CD4-positive, alpha-beta T cell treated with Interleukin-6 for 4 hours (primary cell): ENCODE data around the gene ZNF865.
A peak's percentile ranks its signal among the peaks of the same experiment; 100 is the strongest.

Experiments
- DNase-seq: peaks from one replicate; pipeline ENCODE4 v3.0.0-alpha.2; 2020; ENCODE audit warnings: mixed read lengths

ZNF865 gene

GRCh38 chr19:55647732-55648584, 42.5 kb downstream of the ZNF865 start, which contains the start of gene CCDC106:
TSS of gene CCDC106 (plus strand) at chr19:55648212. CDS start at chr19:55649047, 835 bp downstream.
- peak; percentile 73 for DNase-seq

- no peak for DNase-seq
Measured at GRCh38 chr19:55648585-55649267, 43.3 kb downstream of the ZNF865 start.

GRCh38 chr19:55649268-55650125, 44.0 kb downstream of the ZNF865 start:
- DNase-seq: no peak

GRCh38 chr19:55650126-55650557, 44.7 kb downstream of the ZNF865 start:
- no peak for DNase-seq

GRCh38 chr19:55650602-55651230, 45.3 kb downstream of the ZNF865 start:
- DNase-seq: no peak

GRCh38 chr19:55651236-55651635, 45.8 kb downstream of the ZNF865 start:
- no peak for DNase-seq

- no peak for DNase-seq
Measured at GRCh38 chr19:55652311-55653128, 47.1 kb downstream of the ZNF865 start.

- peak; percentile 99 for DNase-seq
Measured at GRCh38 chr19:55653651-55654322, 48.3 kb downstream of the ZNF865 start.

GRCh38 chr19:55654323-55654867, 48.9 kb downstream of the ZNF865 start:
- peak; percentile 99 for DNase-seq

GRCh38 chr19:55654868-55655647, 49.6 kb downstream of the ZNF865 start, which contains the start of gene U2AF2:
TSS of gene U2AF2 (plus strand) at chr19:55655035. CDS start at chr19:55655105, 70 bp downstream.
- DNase-seq: peak; percentile 97

- no peak for DNase-seq
Measured at GRCh38 chr19:55655648-55656040, 50.2 kb downstream of the ZNF865 start.

GRCh38 chr19:55656552-55656951, 51.1 kb downstream of the ZNF865 start:
- DNase-seq: no peak

- no peak for DNase-seq
Measured at GRCh38 chr19:55656988-55657747, 51.7 kb downstream of the ZNF865 start.

- DNase-seq: no peak
Measured at GRCh38 chr19:55658846-55659459, 53.5 kb downstream of the ZNF865 start.

- DNase-seq: no peak
Measured at GRCh38 chr19:55659822-55660221, 54.4 kb downstream of the ZNF865 start.

GRCh38 chr19:55660404-55660803, 55.0 kb downstream of the ZNF865 start:
- DNase-seq: no peak

- no peak for DNase-seq
Measured at GRCh38 chr19:55660991-55661390, 55.5 kb downstream of the ZNF865 start.

- no peak for DNase-seq
Measured at GRCh38 chr19:55661826-55662225, 56.4 kb downstream of the ZNF865 start.
